Kidney tubule cell (primary cell): ENCODE data around the gene UIMC1.
"Not testable (repeated sequence)": the region's sequence is repeated elsewhere in the genome, so short reads cannot be mapped to it uniquely, and the experiment has no call there.

Experiments
- DNase-seq: peaks from one replicate; pipeline ENCODE4 v3.0.0-alpha.2; 2018; ENCODE audit warnings: low spot score

The UIMC1 gene

DNA sequence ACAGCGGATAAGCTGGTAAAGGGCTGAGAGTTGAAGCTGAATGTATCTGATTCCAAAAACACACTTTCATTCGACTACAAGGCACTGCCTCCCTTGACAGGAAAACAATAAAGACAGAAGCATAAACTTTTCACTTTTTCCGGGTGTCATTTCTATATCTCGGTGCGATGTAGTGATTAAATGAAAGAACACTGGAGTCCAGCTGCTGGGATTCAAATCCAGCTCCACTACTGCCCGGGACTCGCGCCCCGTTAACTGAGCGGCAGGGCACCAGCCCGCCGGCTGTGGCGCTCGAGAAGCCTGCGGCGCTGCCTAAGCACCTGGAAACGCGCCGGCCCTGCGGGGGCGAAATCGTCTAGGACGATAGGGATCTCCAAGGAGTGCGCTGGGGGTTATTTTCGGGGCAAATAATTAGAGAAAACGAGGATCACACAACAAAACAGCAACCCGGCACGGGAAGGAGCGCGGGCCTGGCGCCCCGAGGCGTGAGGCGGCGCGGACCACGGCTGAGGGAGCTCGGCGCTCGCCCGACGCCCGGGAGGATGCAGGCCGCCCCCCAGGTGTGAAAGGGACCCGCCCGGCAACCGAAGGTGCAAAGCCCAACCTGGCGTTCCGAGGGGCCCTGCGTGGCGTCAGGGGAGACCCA lies 837 bp downstream of the UIMC1 start:
- peak; percentile 77 for DNase-seq

DNA sequence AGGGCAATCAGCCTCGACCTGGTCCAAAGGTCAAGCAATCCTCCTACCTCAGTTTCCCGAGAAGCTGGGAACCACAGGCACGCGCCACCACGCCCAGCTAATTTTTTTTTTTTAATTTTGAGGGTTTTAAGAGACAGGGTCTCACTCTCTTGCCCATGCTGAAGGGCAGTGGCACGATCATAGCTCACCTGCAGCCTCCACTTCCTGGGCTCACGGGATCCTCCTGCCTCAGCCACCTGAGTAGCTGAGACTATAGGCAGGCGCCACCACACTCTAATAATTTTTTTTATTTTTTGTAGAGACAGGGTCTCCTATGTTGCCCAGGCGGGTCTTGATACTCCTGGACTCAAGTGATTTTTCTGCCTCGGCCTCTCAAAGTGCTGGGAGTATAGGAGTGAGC lies 1.6 kb downstream of the UIMC1 start:
- DNase-seq: no peak

DNA sequence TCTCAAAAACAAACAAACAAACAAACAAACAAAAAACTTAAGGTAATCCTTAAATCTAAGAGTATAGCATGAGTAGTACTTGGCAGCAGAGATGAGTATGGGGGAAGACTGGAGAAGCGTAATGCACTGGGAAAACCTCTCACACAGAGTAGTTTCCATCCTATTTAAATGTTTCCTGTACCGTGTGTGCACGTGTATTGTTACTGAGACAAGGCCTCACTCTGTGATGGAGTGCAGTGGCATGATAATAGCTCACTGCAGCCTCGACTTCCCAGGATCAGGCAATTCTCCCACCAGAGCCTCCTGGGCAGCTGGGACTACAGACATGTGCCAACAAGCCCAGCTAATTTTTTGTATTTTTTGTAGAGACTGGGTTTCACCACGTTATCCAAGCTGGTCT lies 2.9 kb downstream of the UIMC1 start:
- no peak for DNase-seq

DNA sequence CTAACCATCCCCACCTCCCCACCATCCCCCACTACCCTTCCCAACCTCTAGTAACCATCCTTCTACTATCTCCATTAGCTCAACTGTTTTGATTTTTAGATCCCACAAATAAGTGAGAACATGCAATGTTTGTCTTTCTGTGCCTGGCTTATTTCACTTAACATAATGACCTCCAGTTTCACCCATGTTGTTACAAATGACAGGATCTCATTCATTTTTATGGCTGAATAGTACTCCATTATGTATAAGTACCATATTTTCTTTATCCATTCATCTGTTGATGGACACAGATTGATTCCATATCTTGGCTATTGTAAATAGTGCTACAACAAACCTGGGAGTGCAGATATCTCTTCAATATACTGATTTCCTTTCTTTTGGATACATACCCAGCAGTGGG lies 7.1 kb downstream of the UIMC1 start:
- not testable (repeated sequence) for DNase-seq

DNA sequence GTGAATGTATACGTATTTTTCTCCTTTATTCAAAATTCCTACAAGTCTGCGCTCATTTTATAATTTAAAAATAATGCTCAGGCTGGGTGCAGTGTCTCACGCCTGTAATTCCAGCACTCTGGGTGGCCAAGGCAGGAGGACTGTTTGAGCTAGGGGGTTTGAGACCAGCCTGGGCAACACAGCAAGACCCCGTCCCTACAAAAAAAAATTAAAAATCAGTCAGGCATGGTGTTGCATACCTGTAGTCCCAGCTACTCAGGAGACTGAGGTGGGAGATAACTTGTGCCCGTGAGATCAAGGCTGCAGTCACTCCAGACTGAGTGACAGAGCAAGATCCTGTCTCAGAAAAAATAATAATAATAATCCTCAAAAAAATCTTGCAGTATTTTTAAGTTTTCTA lies 7.8 kb downstream of the UIMC1 start:
- no peak for DNase-seq

DNA sequence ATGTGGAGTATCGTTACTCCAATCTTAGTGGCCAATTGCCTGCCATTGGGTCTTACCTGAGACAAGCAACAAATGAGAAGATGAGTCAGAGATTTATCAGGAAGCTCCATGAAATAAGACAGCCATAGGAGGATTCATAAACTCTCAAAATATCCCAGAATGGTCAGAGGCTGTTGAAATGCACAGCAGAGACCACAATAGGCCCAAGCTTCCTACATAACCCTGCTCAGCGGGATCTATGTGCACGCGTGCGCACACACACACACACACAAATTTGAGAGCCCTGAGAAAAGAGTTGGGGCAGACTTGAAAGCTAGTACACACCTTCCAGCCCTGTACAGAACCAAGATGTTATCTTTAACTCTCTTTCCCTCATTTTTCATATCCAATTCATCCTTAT lies 9.8 kb downstream of the UIMC1 start:
- DNase-seq: no peak

DNA sequence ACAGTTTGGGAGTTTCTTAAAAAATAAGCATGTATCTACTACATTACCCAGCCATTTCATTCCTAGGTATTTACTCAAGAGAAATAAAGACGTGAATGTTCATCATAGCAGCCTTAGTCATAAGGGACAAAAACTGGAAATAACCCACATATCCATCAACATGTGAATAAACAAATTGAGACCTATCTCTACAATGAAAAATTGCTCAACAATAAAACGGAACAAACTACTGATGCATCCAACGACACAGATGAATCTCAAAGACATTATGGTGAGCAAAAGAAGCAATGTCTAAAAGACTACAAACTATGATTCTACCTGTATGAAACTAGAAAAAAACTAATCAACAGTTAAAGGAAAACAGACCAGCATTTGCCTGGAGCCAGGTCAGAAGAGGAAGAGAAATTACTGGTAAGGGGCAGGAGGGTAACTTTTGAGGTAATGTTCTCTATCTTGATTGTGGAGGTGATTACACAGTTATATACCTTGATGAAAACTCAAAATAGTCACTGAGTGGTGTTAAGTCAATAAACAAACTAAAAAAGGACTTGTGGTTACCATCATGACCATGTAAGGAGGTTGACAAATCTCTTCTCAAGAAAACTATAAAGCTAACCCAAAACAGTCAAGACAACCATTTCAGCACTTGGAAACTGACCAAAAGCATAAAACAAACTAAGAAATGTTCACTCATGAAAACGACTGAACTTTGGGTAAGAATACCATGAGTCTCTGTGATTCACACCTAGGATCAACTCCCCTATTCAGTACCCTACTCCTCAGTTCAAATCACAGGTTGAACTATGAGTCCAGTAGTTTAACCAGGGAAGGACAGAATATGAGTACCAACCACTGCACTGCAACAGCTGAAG lies 10.4 kb downstream of the UIMC1 start:
- DNase-seq: peak; percentile 25

DNA sequence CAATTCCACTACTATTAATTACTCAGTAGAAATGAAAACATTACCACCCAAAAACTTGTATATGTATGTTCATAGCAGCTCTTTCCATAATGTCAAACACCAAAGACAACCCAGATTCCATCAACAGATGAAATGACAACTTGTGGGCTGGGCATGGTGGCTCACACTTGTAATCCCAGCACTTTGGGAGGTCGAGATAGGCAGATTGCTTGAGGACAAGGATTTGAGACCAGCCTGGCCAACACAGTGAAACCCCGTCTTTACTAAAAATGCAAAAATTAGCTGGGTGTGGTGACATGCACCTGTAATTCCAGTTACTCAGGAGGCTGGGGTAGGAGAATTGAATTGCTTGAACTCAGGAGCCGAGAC lies 11.5 kb downstream of the UIMC1 start:
- DNase-seq: no peak

DNA sequence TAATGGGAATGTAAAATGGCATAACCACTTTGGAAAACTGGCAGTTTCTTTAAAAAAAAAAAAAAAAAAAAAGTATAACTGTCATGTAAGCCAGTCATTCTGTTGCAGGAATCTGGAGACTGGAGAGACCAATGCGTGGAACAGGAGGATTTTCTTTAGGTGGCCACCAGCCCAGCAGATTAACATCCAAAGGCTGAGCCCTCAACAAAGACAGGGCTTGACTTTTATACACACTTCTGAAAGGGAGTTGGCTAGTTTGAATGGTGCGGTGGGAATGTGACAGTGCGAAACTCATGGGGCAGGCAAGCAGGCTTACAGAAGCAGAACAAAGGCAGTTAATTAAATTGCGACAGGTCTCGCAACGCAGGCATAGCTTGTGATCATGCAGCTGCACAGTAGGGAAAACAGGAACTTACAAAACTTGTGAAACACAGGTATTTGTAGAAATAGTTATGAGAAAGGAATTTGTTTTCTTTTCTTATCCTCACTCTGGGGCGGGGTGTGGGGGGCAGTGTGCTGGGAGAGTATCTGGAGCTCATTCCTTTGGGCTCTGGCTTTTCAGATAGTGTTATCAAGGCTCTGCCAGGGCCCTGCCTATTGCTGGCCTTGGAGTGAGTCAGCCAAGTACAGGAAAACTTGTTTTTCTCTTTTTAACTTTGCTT lies 12.0 kb downstream of the UIMC1 start:
- peak; percentile 6 for DNase-seq

DNA sequence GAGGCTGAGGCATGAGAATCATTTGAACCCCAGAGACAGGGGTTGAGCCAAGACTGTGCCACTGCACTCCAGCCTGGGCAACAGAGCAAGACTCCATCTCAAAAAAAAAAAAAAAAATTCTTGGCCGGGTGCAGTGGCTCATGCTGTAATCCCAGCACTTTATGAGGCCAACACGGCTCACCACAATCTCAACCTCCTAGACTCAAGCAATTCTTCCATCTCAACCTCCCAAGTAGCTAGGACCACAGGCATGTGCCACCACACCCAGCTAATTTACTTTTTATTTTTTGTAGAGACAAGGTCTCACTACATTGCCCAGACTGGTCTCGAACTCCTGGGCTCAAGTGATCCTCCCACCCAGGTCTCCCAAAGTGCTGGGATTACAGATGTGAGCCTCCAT lies 13.5 kb downstream of the UIMC1 start:
- DNase-seq: not testable (repeated sequence)

DNA sequence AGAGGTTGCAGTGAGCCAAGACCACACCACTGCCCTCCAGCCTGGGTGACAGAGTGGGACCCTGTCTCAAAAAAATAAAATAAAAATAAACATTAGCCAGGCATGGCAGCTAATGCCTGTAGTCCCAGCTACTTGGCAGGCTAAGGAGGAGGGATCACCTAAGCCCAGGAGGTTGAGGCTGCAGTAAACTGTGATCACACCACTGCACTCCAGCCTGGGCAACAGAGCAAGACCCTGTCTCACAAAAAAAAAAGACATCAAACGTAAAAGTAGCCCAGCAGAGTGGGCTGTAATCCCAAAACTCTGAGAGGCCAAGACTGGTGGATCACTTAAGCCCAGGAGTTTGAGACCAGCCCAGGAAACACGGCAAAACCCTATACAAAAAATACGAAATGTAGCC lies 19.0 kb downstream of the UIMC1 start:
- DNase-seq: no peak

DNA sequence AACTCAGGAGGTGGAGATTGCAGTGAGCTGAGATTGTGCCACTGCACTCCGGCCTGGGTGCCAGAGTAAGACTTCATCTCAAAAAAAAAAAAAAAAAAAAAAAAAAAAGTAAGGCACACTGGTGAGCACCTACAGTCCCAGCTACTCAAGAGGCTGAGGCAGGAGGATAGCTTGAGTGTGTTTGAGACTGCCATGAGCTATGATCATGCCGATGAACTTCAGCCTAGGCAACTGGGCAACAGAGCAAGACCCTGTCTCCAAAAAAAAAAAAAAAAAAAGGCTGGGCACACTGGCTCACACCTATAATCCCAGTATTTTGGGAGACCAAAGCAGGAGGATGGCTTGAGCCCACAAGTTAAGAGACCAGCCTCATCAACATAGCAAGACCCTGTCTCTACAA lies 20.3 kb downstream of the UIMC1 start:
- DNase-seq: no peak

DNA sequence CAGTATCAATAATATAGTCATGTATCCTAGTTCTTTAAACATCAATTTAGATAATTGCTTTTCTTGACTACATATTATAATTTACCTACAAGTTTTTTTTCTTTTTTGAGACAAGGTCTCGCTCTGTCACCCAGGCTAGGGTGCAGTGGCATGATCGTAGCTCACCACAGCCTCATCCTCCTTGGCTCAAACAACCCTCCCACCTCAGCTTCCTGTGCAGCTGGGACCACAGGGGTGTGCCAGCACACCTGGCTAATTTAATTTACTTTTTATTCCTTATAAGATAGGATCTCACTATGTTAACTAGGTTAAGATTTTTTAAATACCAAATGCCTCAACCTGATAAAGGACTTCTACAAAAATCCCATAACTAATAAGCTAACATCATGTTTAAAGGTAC lies 21.1 kb downstream of the UIMC1 start:
- no peak for DNase-seq

DNA sequence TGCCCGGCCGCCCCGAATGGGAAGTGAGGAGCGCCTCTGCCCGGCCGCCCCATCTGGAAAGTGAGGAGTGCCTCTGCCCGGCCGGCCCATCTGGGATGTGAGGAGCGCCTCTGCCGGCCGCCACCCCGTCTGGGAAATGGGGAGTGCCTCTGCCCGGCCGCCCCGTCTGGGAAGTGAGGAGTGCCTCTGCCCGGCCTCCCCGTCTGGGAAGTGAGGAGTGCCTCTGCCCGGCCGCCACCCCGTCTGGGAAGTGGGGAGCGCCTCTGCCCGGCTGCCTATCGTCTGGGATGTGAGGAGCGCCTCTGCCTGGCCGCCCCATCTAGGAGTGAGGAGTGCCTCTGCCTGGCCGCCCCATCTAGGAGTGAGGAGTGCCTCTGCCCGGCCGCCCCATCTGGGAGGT lies 22.4 kb downstream of the UIMC1 start:
- DNase-seq: not testable (repeated sequence)

DNA sequence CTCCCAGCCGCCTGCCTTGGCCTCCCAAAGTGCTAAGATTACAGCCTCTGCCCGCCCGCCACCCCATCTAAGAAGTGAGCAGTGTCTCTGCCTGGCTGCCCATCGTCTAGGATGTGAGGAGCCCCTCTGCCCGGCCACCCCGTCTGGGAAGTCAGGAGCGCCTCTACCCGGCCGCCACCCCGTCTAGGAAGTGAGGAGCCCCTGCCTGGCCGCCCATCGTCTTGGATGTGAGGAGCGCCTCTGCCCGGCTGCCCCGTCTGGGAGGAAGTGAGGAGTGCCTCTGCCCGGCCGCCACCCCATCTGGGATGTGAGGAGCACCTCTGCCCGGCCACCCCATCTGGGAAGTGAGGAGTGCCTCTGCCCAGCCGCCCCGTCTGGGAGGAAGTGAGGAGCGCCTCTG lies 23.0 kb downstream of the UIMC1 start:
- not testable (repeated sequence) for DNase-seq

DNA sequence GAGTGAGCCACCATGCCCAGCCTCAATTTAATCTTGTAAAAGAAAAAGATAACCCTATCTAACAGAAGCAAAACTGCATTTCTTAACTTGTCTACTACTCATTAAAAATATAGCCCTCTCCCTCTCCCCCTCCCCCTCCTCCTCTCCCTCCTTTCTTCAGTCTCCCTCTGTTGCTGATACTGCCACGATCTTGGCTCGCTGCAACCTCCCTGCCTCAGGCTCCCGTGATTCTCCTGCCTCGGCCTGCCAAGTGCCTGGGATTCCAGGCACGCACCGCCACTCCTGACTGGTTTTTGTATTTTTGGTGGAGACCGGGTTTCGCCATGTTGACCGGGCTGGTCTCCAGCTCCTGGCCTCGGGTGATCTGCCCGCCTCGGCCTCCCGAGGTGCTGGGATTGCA lies 23.5 kb downstream of the UIMC1 start:
- not testable (repeated sequence) for DNase-seq

DNA sequence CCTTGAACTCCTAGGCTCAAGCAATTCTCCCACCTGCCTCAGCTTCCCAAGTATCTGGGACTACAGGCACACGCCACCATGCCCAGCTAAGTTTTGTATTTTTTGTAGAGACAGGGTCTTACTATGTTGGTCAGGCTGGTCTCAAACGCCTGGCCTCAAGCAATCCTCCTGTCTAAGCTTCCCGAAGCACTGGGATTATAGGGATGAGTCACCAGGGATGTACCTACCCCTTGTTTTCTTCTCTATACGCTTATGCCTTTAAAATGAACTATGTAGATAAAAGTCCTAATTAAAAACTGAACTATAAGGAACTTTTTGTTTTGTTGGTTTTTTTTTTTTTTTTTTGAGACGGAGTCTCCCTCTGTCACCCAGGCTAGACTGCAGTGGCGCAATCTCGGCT lies 25.8 kb downstream of the UIMC1 start:
- no peak for DNase-seq

DNA sequence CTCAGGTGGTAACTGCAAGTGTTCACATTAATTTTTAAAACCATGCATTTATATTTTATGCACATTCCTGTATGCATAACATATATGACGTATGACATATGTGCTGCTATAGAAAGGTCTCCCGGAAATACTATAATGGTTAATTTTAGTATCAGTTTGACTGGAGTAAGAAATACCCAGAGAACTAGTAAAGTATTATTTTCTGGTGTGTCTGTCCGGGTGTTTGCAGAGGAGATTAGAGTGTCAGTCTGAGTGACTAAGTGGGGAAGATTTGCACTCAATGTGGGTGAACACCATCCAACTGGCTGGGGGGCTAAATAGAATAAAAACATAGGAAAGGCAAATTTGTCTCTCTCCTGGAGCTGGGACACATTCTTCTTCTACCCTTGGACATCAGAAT lies 26.9 kb downstream of the UIMC1 start:
- no peak for DNase-seq

DNA sequence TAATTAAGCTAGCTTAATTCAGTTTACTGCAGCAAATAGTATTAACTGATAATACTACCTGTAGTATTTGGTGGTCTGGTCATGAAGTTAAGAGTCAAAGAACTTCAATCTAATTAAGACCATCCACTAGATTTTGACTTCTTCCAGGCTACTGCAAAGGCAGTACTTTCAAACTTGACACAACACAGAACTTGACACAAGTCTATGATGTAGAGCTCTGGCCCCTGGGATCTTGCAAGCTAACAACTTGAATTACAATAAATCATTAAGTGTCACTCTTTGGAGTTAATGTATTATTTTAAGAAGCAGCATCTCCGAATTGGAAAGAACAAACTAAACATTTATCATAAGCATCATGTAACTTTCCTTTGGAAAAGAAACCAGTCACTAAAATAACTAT lies 40.9 kb downstream of the UIMC1 start:
- DNase-seq: no peak

DNA sequence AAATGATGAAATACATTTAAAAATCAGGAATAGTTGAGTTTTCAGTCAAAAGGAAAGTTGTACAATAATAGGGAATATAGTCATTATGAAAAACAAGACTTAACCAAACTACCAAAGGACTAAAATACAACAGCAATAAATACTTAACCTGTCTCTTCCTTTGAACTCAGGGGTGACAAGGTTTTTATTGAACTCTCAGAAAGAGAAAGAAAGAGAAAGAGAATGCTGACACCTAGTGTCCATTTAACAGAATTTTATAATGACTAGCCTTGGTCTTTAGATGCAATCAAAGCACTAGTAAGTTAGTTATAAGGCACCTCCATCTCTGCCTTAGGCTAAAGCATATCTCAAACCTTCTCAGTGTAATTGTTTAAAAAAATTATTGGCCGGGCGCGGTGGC lies 47.5 kb downstream of the UIMC1 start:
- peak; percentile 50 for DNase-seq

DNA sequence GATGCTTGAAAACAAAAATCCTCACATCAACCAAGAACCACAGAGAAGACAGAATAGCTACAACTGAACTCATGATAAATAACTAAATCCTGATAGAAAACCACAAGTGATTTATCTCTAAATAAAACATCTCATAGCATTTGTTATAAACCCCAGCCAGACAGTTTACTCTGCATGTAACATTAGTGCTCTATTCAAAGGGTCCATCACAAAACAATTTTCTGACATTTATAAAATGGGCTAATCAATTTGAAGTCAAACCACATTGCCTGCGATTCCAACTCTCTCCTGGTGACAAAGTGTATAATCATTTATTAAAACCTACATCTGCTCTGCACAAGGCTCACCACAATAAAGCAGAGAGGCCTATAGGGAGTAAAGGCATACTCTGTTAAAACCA lies 49.8 kb downstream of the UIMC1 start:
- DNase-seq: no peak

DNA sequence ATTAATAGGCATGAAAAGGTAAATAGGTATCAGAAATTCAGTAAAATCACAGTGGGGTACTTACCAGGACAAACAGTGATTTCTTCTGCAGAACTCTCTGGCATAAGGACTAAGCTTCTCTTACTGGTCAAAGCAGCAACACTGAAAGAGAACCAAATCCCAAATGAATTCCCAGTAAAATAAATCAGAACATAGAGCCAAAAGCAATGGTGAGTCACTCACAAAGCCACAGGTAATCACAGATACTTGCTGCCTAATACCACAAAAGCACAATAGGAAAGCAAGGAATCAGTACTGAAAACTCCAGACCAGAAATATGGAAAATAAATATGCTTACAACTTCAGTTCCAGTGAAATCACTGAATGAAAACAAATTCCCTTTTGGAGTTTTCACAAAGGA lies 50.7 kb downstream of the UIMC1 start:
- DNase-seq: peak; percentile 26

DNA sequence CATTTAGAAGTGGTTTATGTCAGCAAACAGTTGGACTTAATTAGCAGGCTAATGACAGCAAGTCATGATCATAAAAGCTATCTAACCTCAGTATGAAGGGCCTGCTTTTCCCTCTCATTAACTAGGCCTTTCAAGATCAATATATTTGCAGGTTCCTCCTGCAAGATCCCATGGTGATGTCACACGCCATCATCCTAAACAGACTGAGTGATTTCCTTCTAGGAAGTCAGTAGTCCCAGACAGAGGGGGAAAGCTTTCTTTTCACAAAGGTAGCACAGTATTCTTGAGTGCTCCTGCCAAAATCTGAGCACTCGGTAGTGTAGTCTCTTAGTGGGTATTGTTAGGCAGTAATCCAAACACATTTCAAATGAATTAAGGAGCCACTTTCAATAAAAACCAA lies 52.5 kb downstream of the UIMC1 start:
- no peak for DNase-seq
